Islet of Langerhans (tissue), 1 donor: ENCODE measurements around the gene ACTA2.

ENCODE experiments used
- FAIRE-seq: peaks from one replicate; lab custom pipeline; 2011; peaks lifted over from hg19 to GRCh38; lab: Jason Lieb, UNC

ACTA2 gene

DNA sequence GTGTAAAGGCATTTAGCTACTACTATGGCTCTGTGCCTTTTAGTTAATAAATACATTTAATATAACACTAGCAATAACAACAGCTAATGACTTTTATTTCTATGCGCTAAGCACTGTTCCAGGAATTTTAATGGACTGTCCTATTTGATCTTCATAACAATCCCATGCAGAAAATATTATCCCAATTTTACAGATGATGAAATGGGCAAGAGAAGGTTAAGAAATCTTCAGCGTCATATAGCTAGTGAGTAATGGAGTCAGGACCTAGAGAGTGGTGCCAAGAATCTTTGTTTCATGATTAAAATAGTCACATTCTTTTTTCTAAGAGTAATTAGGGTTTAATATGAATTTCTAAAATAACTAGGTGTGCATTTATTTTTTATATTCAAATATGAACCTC is 32.4 kb downstream of the ACTA2 start:
- no peak for FAIRE-seq

DNA sequence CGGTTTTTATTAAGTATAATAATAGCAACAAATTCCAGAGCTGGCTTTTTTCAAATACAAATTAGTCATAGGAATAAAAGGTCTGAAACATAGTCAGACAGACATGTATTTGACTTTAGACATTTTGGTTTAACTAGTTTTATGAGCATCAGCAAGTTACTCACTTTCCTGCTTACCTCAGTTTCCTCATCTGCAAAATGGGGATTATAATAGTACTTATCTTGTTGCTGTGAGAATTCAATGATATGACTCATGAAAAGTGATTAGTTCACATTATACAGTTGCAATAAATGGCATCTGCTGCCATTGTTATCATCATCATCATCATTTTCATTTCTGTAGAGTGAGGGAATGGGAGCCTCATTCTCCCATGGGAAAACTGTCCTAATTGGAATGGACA is 33.5 kb downstream of the ACTA2 start:
- FAIRE-seq, result no peak

DNA sequence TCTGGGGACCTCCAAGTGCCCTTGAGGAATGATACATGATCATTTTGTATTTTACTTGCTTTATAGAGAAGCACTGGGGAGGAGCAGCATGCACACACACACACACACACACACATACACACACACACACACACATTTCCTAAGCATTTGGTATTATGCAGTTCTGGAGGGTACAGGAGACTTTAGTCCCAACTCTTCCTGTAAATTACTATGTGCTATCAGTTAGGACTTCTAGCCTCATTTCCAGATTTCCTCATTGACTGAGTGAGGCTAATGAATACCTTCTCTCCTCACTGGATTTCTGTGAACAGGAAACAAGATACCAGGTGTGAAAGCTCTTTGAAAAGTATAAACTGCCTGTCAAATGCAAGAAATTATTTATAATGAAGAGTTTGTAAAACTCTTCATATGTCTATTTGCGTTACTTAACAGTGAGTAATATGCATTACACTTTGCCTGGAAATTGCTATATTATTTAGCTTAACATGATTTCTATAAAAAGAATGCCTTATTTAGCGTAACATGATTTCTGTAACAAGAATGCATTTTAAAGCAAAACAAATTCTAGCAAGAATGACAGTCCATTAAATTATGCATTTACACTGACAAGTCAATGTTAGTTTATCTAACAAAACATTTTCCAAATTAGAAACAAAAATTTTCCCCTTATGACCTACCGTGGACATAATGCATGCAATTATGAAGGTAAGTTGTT is 34.2 kb downstream of the ACTA2 start:
- no peak for FAIRE-seq

DNA sequence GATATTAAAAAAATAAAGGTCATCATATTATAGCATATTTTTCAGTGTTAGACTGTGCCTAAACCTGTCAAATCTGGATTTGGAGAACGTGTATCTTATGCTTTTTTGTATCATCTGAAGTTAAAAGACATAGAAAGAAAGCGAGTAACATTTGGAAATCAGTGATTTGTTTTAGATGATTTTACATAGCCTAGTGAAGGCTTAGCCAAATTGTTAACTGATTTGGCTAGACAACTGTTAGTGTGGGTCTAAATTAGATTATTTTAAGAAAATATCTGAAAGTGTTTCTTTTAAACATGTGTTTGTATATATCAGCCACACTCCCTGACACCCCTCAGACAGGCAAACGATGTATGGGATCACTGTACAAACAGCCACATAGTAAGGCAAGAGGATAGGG is 35.6 kb downstream of the ACTA2 start:
- FAIRE-seq, result no peak

DNA sequence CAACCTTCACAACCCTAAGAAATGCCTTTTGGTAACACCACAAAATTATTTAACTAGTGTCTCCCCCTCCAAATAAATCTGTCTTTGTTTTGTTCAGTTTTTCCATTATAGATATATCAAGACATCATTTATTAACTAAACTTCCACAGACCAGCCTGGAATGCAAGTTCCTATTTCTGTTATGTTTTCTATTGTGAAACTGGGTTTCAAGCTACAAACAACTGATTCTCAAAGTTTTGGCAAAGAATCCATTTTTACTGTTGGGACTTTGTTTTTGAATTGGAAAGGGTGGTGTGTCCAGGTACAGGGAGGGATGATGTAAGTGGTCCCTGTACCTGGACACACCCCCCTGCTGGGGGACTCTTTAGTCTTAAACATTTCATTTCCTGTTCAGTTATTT is 36.3 kb downstream of the ACTA2 start:
- no peak for FAIRE-seq

DNA sequence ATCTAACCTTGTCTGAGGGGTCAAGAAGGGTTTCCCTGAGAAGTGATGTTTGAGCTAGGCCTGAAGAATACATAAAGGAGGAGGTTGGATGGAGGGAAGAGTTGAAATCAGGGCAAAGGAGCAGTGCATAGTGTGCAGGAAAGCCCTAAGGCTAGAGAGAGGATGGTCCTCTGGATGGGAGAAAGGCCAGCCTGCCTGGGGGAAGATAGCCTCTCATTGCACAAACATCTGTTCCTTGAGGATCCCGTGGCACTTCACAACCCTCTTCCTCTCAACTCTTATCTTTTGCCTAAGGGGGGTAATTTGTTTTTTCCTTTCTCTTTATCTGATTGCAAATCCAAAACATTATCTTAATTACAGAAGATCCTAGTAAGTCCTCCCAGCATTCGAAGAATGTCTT is 36.8 kb downstream of the ACTA2 start:
- no peak for FAIRE-seq

DNA sequence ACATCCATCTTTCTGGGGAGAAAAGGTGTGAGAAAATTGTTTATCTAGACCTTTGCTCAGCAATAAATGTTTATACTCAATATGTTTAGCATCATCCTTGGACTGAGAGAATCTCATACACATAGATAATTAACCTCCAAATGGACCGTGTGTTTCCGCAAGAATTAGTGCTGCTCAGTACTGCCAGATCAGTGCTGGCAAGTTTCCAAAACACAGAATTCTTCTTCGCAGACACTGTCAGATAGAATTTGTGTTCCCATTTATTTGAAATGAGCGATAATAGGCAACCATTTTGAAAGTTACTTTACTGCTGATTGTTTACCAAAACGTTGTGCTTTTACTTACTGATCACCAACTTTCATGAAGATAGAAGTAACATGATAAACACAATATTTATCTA is 38.8 kb downstream of the ACTA2 start:
- FAIRE-seq, result peak; percentile 55

DNA sequence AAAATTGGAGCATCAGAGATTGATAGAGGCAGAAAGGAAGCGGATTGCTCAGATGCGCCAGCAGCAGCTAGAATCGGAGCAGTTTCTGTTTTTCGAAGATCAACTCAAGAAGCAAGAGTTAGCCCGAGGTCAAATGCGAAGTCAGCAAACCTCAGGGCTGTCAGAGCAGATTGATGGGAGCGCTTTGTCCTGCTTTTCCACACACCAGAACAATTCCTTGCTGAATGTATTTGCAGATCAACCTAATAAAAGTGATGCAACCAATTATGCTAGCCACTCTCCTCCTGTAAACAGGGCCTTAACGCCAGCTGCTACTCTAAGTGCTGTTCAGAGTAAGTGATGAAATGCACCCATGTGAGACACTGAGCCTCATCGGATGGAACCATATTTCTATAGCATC is 39.4 kb downstream of the ACTA2 start:
- FAIRE-seq, result peak; percentile 36

DNA sequence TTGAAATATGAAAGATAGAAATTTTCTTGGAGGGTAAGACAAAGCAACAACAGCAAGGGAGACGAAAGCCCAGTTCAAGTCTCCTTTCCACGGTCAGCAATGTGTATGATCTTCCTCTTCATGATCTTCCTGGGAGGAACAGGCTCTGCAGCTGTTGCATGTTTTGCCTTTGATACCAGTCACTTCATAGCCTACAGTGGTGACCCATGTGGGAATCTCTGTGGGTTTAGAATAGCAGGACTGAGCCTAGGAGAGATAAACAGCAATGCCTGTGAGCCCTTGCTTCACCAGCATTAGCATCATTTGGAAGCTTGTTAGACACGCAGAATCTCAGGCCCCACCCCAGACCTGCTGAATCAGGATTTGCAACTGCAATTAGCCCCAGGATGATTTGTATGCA is 40.7 kb downstream of the ACTA2 start:
- no peak for FAIRE-seq

DNA sequence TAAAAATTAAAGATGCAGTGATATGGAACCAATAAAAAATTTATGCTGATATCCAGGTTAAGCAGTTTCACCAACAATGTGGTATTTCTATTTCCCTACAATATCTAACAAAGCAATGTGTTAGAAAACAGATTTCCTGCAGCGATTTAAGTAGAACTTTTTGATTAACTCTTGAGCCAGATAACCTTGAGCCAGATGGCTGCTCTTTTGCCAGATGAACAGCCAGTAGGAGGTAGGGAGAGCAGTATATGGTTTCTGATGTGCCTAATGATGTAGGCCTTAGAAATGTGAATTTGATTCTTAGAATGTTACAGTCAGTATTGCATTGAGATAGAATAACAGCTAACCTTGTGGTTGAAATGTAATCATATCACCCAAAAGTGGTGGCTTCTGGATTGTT is 41.5 kb downstream of the ACTA2 start:
- no peak for FAIRE-seq

DNA sequence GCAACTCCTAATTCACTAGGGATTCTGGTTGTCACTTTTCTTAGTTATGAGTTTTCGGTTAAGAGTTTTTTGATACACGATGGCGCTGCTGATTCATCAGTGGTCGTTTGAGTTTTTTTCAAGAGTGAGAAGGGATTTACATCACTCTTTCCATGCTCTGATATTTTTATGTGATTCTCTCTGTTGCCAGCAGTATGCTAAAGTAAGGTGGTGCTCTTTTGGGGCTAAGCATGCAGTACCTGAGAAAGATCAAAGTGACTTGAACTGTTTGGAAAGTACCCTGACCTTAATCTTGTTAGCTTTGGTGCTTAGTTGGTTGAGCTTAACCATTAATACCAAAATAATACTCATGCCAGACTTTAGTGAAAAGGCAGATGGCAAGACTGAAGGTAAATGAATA is 44.4 kb downstream of the ACTA2 start:
- FAIRE-seq, result no peak

DNA sequence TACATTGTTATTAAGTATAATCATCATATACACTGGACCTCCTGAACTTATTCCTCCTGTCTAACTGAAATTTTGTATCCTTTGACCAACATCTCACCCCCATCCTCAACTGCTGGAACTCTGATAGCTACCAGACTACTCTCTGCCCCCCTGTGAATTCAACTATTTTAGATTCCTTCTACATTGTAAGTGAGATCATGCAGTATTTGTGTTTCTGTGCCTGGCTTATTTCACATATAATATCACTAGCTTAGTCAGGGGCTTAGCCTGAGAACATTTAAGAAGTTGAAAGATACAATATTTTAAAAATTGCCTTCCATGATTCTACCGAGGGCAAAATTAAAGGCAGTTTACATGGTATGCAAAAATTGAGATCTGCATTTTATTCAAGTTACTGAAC is 45.7 kb downstream of the ACTA2 start:
- no peak for FAIRE-seq

DNA sequence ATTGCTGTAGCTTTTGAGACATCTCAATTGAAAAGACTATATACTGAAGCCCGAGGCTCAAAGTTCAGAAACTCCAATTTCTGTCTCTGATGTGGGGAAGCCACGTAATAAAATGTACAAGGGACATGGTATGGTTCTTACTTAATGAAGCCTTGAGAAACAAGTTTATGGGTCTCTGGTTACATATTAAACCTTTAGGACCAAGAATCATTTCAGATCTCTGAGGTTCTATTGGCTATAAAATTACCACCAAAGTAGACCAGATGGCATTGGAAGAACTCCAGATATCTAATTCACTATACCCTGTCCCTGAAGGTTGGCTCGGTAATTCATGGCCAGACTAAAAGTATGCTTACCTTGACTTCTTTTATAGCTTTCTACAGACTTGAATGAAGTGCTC is 48.9 kb downstream of the ACTA2 start:
- no peak for FAIRE-seq

DNA sequence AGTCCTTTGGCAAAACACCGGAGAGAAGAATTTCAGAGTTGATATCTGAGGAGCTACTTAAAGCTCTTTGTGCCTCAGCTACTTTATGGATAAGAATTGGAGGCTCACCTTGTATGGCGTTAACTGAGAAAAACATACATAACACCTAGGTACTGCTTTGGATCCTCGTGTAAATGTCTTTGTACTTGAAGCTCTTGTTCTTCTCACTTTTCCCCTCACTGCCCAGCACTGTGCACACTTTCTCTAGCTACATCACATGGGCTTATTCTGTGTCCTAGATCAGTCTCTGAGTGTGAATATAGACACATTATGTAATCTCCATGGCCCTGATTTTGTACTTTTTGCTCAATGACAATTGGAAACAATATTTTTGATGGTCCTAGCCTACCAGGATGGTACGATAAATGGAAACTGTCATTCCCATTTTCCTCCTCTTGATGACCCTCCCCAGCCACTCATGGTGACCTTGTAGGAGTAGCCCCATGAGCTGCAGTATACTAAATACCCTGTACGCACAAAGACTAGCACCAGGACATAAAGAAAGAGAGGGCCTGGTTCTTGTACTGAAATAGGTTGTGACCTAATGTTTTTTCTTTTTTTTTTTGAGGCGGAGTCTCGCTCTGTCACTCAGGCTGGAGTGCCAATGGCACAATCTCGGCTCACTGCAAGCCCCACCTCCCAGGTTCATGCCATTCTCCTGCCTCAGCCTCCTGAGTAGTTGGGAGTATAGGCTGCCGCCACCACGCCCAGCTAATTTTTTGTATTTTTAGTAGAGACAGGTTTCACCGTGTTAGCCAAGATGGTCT is 50.4 kb downstream of the ACTA2 start:
- no peak for FAIRE-seq

DNA sequence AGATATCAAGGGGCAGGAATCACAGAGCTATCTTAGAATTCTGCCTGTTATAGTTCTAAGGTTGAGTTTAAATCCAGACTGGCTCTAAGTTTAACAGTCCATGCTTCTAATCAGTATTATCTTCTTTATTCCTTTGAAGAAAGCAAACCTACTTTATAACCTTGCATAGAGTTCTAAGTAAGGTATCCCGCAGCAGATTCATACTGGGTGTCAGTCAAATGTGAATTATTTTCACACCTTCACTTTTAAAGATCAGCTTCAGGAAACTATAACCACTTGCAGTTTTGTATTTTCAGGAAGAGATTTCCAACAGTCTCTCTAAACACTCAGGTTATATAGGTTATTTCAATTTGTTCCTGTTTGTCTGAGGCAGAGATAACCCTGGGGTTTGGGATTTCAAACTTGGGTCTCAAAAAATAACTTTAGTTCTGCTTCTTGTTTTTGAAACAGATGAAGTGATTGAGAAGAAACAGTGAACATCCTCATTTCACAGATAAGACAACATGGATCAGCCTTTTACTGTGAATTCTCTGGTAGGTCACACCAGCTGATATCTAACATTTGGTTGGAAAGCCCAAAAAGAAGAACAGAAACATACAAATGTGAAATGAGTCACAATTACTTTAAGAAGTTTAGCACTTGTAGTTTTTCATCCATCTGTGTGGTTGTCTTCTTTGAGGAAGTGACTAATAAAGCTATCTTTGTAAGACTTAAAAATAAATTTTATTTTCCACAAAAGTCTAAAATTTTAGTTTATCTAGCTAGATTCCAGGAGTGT is 51.2 kb downstream of the ACTA2 start:
- FAIRE-seq, result no peak

DNA sequence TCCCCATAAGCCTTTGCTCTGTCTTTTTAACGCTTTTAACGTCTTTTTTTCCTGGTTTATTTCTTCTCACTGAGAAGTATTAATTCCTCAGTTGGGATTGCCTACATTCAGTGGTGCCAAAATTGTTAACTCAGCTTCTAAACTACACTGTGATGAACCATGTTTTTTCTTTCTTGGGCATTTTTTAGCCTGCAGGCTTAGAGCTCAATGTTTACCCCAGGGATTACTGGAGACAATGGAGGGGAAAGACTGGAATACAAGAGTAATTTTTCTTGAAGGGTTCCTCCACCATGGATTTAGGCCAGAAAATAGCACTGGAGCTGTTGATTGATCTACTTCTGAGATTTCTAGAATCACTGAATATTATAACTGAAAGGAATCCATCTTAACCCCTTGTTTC is 52.7 kb downstream of the ACTA2 start:
- FAIRE-seq, result no peak

DNA sequence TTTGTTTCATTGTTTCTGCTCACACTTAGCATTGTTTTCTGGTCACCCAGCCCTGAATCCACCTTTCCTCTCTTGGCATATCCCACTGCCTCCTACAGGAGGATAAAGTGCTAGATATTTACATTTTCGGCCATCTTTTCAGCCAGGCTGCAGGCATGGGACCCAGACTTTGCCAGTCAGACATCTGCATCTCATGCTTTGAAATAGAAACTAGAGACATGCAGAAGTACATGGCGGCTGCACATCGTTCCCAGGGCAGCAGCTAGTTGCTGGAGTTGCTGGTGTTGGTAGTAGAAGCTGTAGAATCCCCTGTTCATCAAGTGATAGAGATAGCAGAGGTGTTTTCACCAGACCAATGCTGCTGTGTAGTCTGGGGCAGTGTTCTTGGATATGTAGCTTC is 53.8 kb downstream of the ACTA2 start:
- FAIRE-seq, result no peak

DNA sequence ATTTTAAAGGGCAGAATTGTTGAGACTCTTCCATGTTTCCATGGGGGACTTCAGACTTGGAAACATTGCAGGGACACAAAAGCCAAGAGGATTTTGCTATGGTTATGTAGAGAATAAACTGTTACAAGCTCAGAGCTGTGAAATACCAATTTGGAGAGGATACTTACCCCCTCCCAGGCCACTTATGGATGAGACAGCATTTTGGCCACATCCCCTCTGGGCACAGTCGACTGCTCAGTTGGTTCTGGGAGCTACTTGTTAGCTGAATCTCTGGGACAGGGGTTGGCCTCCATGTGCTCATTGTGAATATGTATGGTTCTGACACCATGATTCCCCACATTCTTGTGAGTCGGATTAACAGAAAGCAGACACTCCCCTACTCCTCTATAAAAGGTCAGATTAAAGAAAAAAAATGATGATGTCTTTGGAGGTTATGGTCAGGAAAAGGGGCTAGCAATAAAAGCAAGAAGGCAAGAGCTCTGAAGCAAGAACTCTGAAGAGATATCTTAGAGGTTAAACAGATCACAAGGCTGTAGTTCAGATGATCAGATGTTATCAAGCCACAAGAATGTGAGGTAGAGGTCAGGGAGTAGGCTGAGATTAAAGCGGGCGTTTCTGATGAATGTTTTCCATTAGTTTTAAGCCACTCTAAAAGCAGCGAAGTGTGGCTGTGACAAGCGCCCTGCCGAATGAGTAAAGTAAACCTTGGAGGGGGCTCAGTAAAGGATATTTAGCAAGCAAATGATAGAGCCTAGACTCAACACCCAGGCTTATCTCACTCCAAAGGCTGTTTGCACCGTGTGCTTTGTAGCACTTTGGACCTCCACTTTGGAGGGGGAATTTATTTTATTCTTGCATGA is 55.3 kb downstream of the ACTA2 start:
- FAIRE-seq, result peak; percentile 13

DNA sequence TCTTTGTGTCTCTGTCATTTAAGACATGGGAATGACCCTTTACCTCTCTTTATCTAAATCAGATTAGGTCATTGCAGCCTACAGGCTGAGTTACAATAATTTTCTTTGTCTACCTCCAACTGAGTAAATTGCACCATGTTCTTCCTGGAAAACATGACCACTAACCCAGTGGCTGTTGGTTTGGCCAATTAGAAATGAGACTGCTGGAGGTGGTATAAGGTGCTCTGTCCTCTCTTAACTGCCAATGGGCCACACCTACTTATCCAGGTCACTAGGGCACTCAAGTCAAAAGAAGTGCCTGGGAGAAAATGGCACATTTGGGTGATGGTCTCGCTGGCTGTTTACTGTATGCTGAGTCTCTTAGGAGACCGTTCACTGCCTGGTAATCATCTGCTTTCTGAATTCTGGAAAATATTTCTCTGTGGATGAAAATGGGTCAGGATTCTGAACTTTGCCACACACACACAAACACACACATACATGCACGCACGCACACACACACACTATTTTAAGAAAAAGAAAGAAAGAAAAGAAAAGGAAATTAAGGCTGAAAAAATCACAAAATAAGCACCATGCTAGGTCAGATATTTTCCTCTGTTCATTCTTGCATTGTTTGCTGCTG is 56.1 kb downstream of the ACTA2 start:
- FAIRE-seq, result no peak

DNA sequence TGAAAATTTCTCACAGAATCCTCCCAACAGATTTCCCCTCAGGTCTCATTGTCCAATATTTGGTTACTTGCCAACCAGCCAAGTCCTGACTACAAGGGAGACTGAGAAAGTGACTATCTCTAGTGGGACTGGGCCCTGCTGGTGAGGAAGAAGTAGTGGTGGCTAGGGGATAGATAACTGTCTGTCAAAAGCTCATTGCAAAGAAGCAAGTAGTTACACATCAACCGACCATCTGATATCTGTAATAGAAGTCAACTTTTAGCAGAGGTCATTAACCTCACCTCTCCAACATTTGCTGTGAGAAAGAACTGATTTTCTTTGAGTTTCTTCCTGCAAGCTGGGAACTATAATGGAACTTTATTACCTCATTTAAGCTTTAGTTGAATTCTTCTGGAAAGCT is 57.3 kb downstream of the ACTA2 start:
- FAIRE-seq, result no peak

DNA sequence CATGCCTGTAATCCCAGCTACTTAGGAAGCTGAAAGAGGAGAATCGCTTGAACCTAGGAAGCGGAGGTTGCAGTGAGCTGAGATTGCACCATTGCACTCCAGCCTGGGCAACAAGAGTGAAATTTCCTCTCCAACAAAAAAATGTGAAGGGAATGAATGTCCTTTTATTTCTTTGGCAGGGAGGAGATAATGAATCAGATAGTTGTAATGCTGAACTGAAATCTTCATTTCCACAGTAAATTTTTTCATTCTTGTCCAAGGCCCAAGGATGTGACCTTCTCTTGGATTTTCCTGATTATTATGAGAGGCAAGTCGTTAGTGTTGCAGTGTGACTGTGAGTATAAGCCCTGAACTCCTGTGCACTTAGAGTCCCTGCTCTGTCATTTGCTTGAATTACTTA is 59.0 kb downstream of the ACTA2 start:
- no peak for FAIRE-seq
